PC-3 (cell line): ENCODE data around the gene WDFY3. TPM values are rescaled to one million over a fixed set of nuclear protein-coding genes. Genes with fewer than 3 reads are reported as not detected.

Experiments
- ATAC-seq: fragments of 200-7000 bp; cut with Tn5 transposase; 2 replicates; pipeline ENCODE4 v1.9.1; 2020; ENCODE audit warnings: mild to moderate bottlenecking, moderate library complexity
- BruUV-seq: library from RNA; stranded (reverse); fragments of 400-500 nt; replicated peaks from 2 replicates; lab custom pipeline; 2021; lab: Mats Ljungman, UMichigan
- CTCF ChIA-PET: fragments of 300-600 bp; sonication (Branson Sonifier 250); formaldehyde crosslinking; loops from one replicate; lab custom pipeline; 2022; ENCODE audit warnings: antibody characterized with exemption; lab: Charles Lee
- POLR2A ChIA-PET: fragments of 300-600 bp; sonication (Branson Sonifier 250); formaldehyde crosslinking; loops from one replicate; lab custom pipeline; 2022; ENCODE audit warnings: antibody characterized with exemption; ENCODE audit not compliant: unreplicated experiment; lab: Charles Lee
- DNase-seq: peaks from one replicate; pipeline ENCODE4 v3.0.0-alpha.2; 2015
- H2AFZ ChIP-seq: fragments of 300-600 bp; sonication (generic); 2 replicates; pipeline ENCODE4 v1.6.0; 2016; ENCODE audit warnings: antibody characterized with exemption, low read length
- H3F3A ChIP-seq: fragments of 300-600 bp; sonication (generic); one replicate; pipeline ENCODE4 v1.6.0; 2017; ENCODE audit warnings: antibody characterized with exemption, low read length, control low read depth, mild to moderate bottlenecking; ENCODE audit not compliant: unreplicated experiment
- H3K27ac ChIP-seq: fragments of 300-600 bp; sonication (generic); 2 replicates; pipeline ENCODE4 v1.5.1; 2016; ENCODE audit warnings: mild to moderate bottlenecking, low read length
- H3K27me3 ChIP-seq: fragments of 300-600 bp; sonication (generic); 2 replicates; pipeline ENCODE4 v1.6.1; 2016; ENCODE audit warnings: low read length, mixed read lengths
- H3K36me3 ChIP-seq: fragments of 300-600 bp; sonication (generic); 2 replicates; pipeline ENCODE4 v1.6.1; 2016; ENCODE audit warnings: low read depth, mixed run types, low read length, mixed read lengths
- H3K4me1 ChIP-seq: fragments of 300-600 bp; sonication (generic); 2 replicates; pipeline ENCODE4 v1.5.1; 2016; ENCODE audit warnings: low read length; ENCODE audit not compliant: insufficient read depth
- H3K4me2 ChIP-seq: fragments of 300-600 bp; sonication (generic); 2 replicates; pipeline ENCODE4 v1.6.0; 2016; ENCODE audit warnings: low read length
- H3K4me3 ChIP-seq: fragments of 300-600 bp; sonication (generic); 2 replicates; pipeline ENCODE4 v1.5.1; 2016; ENCODE audit warnings: mild to moderate bottlenecking, low read length, mixed read lengths
- H3K79me2 ChIP-seq: fragments of 300-600 bp; sonication (generic); 2 replicates; pipeline ENCODE4 v1.6.1; 2017; ENCODE audit warnings: low read length, mixed read lengths
- H3K9ac ChIP-seq: fragments of 300-600 bp; sonication (generic); 2 replicates; pipeline ENCODE4 v1.6.0; 2016; ENCODE audit warnings: mild to moderate bottlenecking, low read length
- H3K9me2 ChIP-seq: fragments of 300-600 bp; sonication (generic); replicated peaks from 2 replicates; pipeline ENCODE4 v1.6.1; 2016; ENCODE audit warnings: mixed run types, low read length, mixed read lengths
- H3K9me3 ChIP-seq: fragments of 300-600 bp; sonication (generic); 2 replicates; pipeline ENCODE4 v1.6.1; 2016; ENCODE audit warnings: low read length, mixed read lengths
- H4K20me1 ChIP-seq: fragments of 300-600 bp; sonication (generic); 2 replicates; pipeline ENCODE4 v1.6.1; 2016; ENCODE audit warnings: low read length, mixed read lengths
- EZH2 ChIP-seq: fragments of 300-600 bp; sonication (generic); IDR thresholded peaks from one replicate; pipeline ENCODE4 v1.6.1; 2017; ENCODE audit warnings: antibody characterized with exemption, mild to moderate bottlenecking, low read length; ENCODE audit not compliant: unreplicated experiment
- EZH2phosphoT487 ChIP-seq: fragments of 300-600 bp; sonication (generic); IDR thresholded peaks from 2 replicates; pipeline ENCODE4 v1.6.1; 2018; ENCODE audit warnings: mild to moderate bottlenecking, antibody characterized with exemption, low read length, borderline replicate concordance
- intact Hi-C: fragments of 100-400 bp; cut with micrococcal nuclease; formaldehyde crosslinking; loops from 2 replicates; pipeline ENCODE4 v1.9.0; 2023
- total RNA-seq: library from RNA; depleted of rRNA; stranded (reverse); fragments of >200 nt; gene quantifications from 2 replicates; pipeline ENCODE4 v1.2.3, GENCODE V29; 2014
- TF ChIP-seq, protein P1 (sequence below): fragments of 300-600 bp; sonication (generic); conservative IDR thresholded peaks from 2 replicates; pipeline ENCODE4 v1.5.1; 2017; ENCODE audit warnings: antibody characterized with exemption, low read depth, mild to moderate bottlenecking, low read length

WDFY3 gene
- total RNA-seq, 1 experiment from 2014 or later, result 23.1 TPM

DNA sequence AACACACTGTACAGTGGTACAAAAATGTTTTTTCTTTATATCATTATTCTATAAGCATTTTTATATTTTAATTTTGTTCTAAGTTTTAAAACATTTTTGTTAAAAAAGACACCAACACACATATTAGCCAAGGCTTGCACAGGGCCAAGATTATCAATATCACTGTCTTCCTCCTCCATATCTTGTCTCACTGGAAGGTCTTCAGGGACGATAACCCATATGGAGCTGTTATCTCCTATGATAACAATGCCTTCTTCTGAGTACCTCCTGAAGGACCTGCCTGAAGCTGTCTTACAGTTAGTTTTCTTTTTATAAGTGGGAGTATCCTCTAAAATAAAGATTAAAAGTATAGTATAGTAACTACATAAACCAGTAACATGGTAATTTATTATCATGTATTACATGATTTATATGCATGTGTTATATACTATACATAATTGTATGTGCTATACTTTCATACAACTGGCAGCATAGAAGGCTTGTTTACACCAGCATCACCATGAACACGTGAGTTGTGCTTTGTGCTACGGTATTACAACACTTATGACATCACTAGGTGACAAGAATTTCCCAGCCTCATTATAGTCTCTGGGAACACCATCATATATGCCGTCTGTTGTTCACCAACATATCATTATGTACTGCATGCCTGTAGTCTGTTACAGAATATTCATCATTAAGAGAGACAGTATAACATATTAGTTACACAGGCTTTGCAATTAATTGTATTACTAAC is 90.7 kb downstream of the WDFY3 start:
- ChIA-PET POLR2A (interaction anchor here (0.5 kb wide), 1 partner anchor 31 kb away, joined by 3 read pairs; no protein-coding TSS in a partner anchor), CTCF (no interaction called here)
- no peaks in the 10 kb centered on the region for H3K27me3 ChIP-seq
- H3K4me3 ChIP-seq, result no peak overlapping the region
- no peak overlapping the region for H3K27ac ChIP-seq
- H3K79me2 ChIP-seq, result no peaks in the 10 kb centered on the region
- ATAC-seq (no peak), DNase-seq (no peak)
- no TSS peak for BruUV-seq
- no peaks in the 10 kb centered on the region for H3K36me3 ChIP-seq
- no peak overlapping the region for H2AFZ ChIP-seq
- TF ChIP-seq, protein P1, sequence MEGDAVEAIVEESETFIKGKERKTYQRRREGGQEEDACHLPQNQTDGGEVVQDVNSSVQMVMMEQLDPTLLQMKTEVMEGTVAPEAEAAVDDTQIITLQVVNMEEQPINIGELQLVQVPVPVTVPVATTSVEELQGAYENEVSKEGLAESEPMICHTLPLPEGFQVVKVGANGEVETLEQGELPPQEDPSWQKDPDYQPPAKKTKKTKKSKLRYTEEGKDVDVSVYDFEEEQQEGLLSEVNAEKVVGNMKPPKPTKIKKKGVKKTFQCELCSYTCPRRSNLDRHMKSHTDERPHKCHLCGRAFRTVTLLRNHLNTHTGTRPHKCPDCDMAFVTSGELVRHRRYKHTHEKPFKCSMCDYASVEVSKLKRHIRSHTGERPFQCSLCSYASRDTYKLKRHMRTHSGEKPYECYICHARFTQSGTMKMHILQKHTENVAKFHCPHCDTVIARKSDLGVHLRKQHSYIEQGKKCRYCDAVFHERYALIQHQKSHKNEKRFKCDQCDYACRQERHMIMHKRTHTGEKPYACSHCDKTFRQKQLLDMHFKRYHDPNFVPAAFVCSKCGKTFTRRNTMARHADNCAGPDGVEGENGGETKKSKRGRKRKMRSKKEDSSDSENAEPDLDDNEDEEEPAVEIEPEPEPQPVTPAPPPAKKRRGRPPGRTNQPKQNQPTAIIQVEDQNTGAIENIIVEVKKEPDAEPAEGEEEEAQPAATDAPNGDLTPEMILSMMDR, result no peak
- no peak for TF ChIP-seq EZH2
- no peak for TF ChIP-seq EZH2phosphoT487
- H3K4me2 ChIP-seq, result no peak overlapping the region
- H3K9me2 ChIP-seq, result no peaks in the 10 kb centered on the region
- H3K9ac ChIP-seq, result no peak overlapping the region
- no peaks in the 10 kb centered on the region for H3K9me3 ChIP-seq
- H3K4me1 ChIP-seq, result peaks cover 20% of the 10 kb centered on the region
- no peaks in the 10 kb centered on the region for H4K20me1 ChIP-seq
- intact Hi-C loops, result no loop called here
- no peaks in the 10 kb centered on the region for H3F3A ChIP-seq

DNA sequence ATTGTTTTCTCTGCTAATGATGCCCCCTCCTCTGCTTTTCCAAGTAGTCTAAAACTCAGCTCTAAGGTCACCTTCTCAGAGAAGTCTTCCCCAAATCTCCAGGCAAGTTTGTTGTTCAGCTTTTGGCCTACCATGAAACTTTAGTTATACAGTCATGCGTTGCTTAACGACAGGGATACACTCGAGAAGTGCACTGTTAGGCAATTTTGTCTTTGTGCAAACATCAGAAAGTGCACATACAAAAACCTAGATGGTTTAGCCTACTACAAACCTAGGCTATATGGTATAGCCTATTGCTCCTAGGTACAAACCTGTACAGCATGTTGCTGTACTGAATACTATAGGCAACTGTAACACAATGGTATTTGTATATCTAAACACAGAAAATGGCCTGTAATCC is 91.9 kb downstream of the WDFY3 start:
- Histone ChIP-seq H2AFZ (no peak overlapping the region), H3K9me3 (no peaks in the 10 kb centered on the region), H3K36me3 (no peaks in the 10 kb centered on the region), H3K4me1 (peaks cover 30% of the 10 kb centered on the region), H3K27me3 (no peaks in the 10 kb centered on the region), H3K79me2 (peaks cover 5% of the 10 kb centered on the region; the same call in 1 of the 2 replicates), H3K9me2 (no peaks in the 10 kb centered on the region), H3F3A (no peaks in the 10 kb centered on the region), H3K4me2 (no peak overlapping the region), H3K4me3 (no peak overlapping the region), H4K20me1 (no peaks in the 10 kb centered on the region), H3K27ac (no peak overlapping the region), H3K9ac (no peak overlapping the region)
- no TSS peak for BruUV-seq
- CTCF ChIA-PET, result no interaction called here
- no peak for ATAC-seq
- intact Hi-C loops, result no loop called here
- POLR2A ChIA-PET, result no interaction called here
- no peak for TF ChIP-seq EZH2
- TF ChIP-seq, protein P1, result no peak
- no peak for TF ChIP-seq EZH2phosphoT487
- no peak for DNase-seq
